ENCODE data around the gene RAD51B. TPM values are rescaled to one million over a fixed set of nuclear protein-coding genes. Genes with fewer than 3 reads are reported as not detected.

RAD51B gene
- total RNA-seq, 4 donors from 2014 or later, result 19.6 to 39.7 (median 25.4) TPM

DNA sequence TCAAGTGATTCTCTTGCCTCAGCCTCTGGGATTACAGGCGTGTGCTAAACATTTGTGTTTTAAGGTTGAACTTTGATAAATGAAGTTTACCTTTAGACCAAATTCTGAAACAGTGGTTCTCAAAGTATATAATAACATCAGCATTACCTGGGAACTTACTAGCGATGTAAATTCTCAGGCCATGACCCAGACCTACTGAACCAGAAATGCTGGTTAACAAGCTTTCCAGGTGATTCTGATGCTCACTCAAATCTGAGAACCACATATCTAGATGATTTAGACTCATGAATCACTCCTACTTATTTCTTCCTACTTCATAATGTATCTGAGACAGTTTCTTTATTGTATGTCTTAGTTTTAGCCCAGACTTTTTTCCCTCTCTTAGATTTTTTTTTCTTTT is 43.6 kb downstream of the RAD51B start:
- 90% methylated on average over 2 of the region's 2 CpGs for WGBS
- peaks cover 4% of the 10 kb centered on the region for H3K36me3 ChIP-seq

DNA sequence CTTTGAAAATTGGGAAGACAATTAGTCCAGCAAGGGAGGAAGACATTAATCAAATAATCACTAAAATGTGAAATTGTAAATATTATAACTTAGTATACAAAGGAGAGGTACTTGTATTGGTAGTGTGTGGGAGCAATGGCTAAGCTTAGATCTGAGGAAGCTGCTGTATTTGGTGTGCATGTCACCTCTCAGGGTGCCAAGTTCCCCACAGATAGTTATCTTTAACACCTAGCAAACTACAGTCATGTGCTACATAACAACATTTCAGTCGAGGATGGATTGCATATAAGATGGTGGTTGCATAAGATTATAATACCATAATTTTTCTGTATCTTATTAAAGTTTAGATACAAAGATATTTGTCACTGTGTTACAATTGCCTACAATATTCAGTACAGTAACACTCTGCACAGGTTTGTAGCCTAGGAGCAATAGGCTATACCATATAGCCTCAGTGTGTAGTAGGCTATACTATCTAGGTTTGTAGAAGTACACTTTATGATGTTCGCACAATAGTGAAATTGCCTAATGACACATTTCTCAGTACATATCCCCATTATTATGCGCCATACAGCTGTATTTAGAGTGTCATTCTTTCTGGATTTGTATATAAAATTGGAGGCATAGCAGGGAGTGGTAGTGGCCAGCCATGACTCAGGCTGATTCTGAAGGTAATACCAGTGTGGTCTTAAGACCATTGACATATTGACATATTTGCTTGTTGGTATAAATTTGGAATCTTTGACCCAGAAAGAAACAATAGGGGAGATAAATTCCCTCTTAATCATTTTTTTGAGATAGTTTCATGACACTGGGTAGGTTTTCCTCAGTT is 55.8 kb downstream of the RAD51B start:
- no peak for DNase-seq (ENCODE audit: low spot score in 2 of 2)
- Histone ChIP-seq H3K27ac (no peak overlapping the region), H3K9me3 (no peaks in the 10 kb centered on the region), H3K4me1 (no peaks in the 10 kb centered on the region), H3K4me3 (no peak overlapping the region), H3K36me3 (no peaks in the 10 kb centered on the region), H3K27me3 (no peaks in the 10 kb centered on the region)
- WGBS, result 81% methylated on average over 3 of the region's 3 CpGs
- TF ChIP-seq POLR2AphosphoS5 (IDR thresholded peaks at IDR 0.05), result no peak
- TF ChIP-seq EP300 (IDR thresholded peaks at IDR 0.05), result no peak
- TF ChIP-seq POLR2A (IDR thresholded peaks at IDR 0.05), result no peak
- TF ChIP-seq, protein P1, sequence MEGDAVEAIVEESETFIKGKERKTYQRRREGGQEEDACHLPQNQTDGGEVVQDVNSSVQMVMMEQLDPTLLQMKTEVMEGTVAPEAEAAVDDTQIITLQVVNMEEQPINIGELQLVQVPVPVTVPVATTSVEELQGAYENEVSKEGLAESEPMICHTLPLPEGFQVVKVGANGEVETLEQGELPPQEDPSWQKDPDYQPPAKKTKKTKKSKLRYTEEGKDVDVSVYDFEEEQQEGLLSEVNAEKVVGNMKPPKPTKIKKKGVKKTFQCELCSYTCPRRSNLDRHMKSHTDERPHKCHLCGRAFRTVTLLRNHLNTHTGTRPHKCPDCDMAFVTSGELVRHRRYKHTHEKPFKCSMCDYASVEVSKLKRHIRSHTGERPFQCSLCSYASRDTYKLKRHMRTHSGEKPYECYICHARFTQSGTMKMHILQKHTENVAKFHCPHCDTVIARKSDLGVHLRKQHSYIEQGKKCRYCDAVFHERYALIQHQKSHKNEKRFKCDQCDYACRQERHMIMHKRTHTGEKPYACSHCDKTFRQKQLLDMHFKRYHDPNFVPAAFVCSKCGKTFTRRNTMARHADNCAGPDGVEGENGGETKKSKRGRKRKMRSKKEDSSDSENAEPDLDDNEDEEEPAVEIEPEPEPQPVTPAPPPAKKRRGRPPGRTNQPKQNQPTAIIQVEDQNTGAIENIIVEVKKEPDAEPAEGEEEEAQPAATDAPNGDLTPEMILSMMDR (IDR thresholded peaks at IDR 0.05), result no peak

More for the DNA sequence above, 43.6 kb downstream of the RAD51B start:
- Histone ChIP-seq H3K4me3 (no peak overlapping the region), H3K27ac (no peak overlapping the region), H3K9me3 (no peaks in the 10 kb centered on the region), H3K27me3 (no peaks in the 10 kb centered on the region), H3K4me1 (no peaks in the 10 kb centered on the region)
- no peak for TF ChIP-seq EP300 (IDR thresholded peaks at IDR 0.05)
- TF ChIP-seq POLR2A (IDR thresholded peaks at IDR 0.05), result no peak
- TF ChIP-seq, protein P1 (IDR thresholded peaks at IDR 0.05), result no peak
- no peak for TF ChIP-seq POLR2AphosphoS5 (IDR thresholded peaks at IDR 0.05)
- no peak for DNase-seq (ENCODE audit: low spot score in 2 of 2)

DNA sequence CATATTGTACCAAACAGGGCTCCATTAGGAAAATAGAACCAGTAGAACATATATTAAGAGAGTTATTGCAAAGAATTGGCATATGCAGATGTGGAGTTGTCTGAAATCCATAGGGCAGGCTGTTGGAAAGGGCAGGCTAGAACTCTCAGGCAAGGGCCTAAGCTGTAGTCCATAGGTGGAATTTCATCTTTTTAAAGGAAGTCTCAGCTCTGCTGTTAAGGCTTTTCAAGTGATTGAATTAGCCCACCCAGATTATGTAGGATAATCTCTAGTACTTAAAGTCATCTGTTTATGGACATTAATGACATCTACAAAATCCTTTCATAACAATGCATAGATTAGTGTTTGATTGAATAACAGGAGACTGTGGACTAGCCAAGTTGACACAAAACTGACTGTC is 59.4 kb downstream of the RAD51B start:
- no peak for TF ChIP-seq POLR2AphosphoS5 (IDR thresholded peaks at IDR 0.05)
- TF ChIP-seq POLR2A (IDR thresholded peaks at IDR 0.05), result no peak
- TF ChIP-seq, protein P1 (IDR thresholded peaks at IDR 0.05), result no peak
- no peak for TF ChIP-seq EP300 (IDR thresholded peaks at IDR 0.05)
- Histone ChIP-seq H3K4me1 (no peaks in the 10 kb centered on the region), H3K27ac (no peak overlapping the region), H3K9me3 (no peaks in the 10 kb centered on the region), H3K36me3 (no peaks in the 10 kb centered on the region), H3K27me3 (no peaks in the 10 kb centered on the region), H3K4me3 (no peak overlapping the region)
- DNase-seq (ENCODE audit: low spot score in 2 of 2), result no peak

DNA sequence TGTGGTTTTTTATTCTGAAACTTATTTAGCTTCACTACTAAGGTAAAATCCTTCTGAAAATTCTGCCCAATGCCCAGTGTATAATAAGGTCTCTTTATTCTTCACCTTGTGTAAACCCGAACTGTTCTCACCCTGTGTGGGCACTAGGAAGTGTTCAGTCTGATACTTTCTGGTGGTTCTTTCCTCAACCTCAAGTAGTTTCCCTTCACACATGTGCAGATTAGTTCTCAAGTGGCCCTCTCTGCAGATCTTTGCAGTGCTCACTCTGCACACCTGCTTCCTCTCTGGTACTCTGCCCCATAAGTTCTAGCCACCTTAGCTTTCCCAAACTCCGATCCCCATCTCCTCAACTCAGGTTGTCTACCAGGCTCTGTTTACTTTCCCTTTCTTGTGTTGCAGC is 61.6 kb downstream of the RAD51B start:
- H3K27ac ChIP-seq, result no peak overlapping the region
- DNase-seq (ENCODE audit: low spot score in 2 of 2), result no peak
- no peaks in the 10 kb centered on the region for H3K9me3 ChIP-seq
- no peaks in the 10 kb centered on the region for H3K27me3 ChIP-seq
- H3K4me3 ChIP-seq, result no peak overlapping the region
- no peaks in the 10 kb centered on the region for H3K36me3 ChIP-seq
- 81% methylated on average over 2 of the region's 2 CpGs for WGBS
- H3K4me1 ChIP-seq, result no peaks in the 10 kb centered on the region
- TF ChIP-seq, protein P1 (IDR thresholded peaks at IDR 0.05), result no peak
- TF ChIP-seq POLR2AphosphoS5 (IDR thresholded peaks at IDR 0.05), result no peak

DNA sequence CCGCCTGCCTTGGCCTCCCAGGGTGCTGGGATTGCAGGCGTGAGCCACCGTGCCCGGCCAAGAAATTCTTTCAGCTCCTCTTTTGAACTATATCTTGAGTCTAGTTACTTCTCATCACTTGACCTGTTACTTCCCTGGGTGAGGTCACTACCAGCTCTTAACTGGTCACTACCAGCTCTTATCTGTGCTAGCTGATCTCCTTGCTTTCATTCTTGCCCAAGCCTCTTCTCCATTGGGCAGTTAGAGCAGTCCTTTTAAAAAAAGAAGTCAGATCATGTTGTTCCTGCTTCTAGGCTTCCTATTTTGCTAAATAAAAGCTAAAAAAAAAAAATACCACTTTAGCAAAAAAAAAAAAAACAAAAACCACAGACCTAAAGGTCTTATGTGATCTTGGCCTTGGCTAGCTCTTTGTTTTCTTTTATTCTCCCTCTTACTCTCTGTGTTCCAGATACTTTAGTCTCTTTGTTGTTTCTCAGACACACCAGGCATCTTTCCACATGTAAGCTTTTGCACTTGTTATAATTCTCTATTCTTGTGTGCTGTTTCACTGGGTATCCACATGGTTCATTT is 63.5 kb downstream of the RAD51B start:
- DNase-seq (ENCODE audit: low spot score in 2 of 2), result no peak
- Histone ChIP-seq H3K4me1 (no peaks in the 10 kb centered on the region), H3K27me3 (no peaks in the 10 kb centered on the region), H3K36me3 (no peaks in the 10 kb centered on the region), H3K27ac (no peak overlapping the region), H3K4me3 (no peak overlapping the region), H3K9me3 (no peaks in the 10 kb centered on the region)
- WGBS, result 100% methylated on average over 4 of the region's 4 CpGs
- TF ChIP-seq, protein P1 (IDR thresholded peaks at IDR 0.05), result no peak
- no peak for TF ChIP-seq EP300 (IDR thresholded peaks at IDR 0.05)
- no peak for TF ChIP-seq POLR2A (IDR thresholded peaks at IDR 0.05)
- no peak for TF ChIP-seq POLR2AphosphoS5 (IDR thresholded peaks at IDR 0.05)
